Measurements from ENCODE around the gene SNU13. TPM values are rescaled to one million over a fixed set of nuclear protein-coding genes. Genes with fewer than 3 reads are reported as not detected.

The SNU13 gene
- total RNA-seq, 1 donor = 56.1 TPM

DNA sequence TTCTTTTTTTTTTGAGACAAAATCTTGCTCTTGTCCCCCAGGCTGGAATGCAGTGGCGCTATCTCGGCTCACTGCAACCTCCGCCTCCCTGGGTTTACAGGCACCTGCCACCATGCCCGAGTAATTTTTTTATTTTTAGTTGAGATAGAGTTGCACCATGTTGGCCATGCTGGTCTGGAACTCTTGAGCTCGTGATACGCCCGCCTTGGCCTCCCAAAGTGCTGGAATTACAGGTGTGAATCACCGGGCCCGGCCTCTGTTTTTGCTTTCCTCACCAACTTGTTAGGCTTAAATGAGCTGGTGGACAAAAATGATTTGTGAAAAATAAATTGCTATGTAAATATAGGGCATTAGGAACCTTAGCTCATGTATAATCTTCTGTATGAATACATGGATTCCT is 14.1 kb upstream of the SNU13 start:
- Histone ChIP-seq H3K4me3 (ENCODE audit: insufficient read depth, low read length) (no peak overlapping the region), H3K27me3 (ENCODE audit: insufficient read depth, low read length) (no peaks in the 10 kb centered on the region), H4K20me1 (ENCODE audit: insufficient read depth, low read length) (no peaks in the 10 kb centered on the region), H3K36me3 (ENCODE audit: insufficient read depth, low read length) (no peaks in the 10 kb centered on the region), H3K79me2 (ENCODE audit: insufficient read depth, low read length) (no peaks in the 10 kb centered on the region), H3K4me2 (ENCODE audit: insufficient read depth, low read length) (no peak overlapping the region), H3K9me3 (ENCODE audit: low read depth, low read length) (no peaks in the 10 kb centered on the region), H3K27ac (ENCODE audit: low read depth, low read length) (no peak overlapping the region), H2AFZ (ENCODE audit: low read length) (no peak overlapping the region), H3K4me1 (ENCODE audit: insufficient read depth, low read length) (peaks cover 6% of the 10 kb centered on the region)
- no peak for DNase-seq (ENCODE audit: insufficient read length, low spot score, missing footprints)
- TF ChIP-seq, protein P1, sequence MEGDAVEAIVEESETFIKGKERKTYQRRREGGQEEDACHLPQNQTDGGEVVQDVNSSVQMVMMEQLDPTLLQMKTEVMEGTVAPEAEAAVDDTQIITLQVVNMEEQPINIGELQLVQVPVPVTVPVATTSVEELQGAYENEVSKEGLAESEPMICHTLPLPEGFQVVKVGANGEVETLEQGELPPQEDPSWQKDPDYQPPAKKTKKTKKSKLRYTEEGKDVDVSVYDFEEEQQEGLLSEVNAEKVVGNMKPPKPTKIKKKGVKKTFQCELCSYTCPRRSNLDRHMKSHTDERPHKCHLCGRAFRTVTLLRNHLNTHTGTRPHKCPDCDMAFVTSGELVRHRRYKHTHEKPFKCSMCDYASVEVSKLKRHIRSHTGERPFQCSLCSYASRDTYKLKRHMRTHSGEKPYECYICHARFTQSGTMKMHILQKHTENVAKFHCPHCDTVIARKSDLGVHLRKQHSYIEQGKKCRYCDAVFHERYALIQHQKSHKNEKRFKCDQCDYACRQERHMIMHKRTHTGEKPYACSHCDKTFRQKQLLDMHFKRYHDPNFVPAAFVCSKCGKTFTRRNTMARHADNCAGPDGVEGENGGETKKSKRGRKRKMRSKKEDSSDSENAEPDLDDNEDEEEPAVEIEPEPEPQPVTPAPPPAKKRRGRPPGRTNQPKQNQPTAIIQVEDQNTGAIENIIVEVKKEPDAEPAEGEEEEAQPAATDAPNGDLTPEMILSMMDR (IDR thresholded peaks at IDR 0.05; ENCODE audit: extremely low read depth, low read depth, low read length) = no peak

DNA sequence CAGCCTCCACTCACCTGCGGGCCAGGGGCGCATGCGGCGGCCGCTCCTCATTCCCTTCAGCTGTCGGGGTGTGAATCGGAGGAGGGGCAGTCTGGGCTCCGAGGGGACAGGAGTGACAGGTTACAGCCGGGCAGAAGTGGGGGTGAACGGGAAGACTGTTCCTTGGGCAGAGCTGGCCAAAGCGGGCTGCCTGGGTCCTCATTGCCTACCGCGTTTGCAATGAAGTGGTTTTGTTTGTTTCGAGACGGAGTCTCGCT is 11.4 kb upstream of the SNU13 start:
- Histone ChIP-seq H3K27ac (ENCODE audit: low read depth, low read length) (no peak overlapping the region), H3K4me1 (ENCODE audit: insufficient read depth, low read length) (peaks cover 14% of the 10 kb centered on the region), H3K4me2 (ENCODE audit: insufficient read depth, low read length) (no peak overlapping the region), H3K4me3 (ENCODE audit: insufficient read depth, low read length) (no peak overlapping the region), H3K79me2 (ENCODE audit: insufficient read depth, low read length) (no peaks in the 10 kb centered on the region), H3K9me3 (ENCODE audit: low read depth, low read length) (no peaks in the 10 kb centered on the region), H2AFZ (ENCODE audit: low read length) (no peak overlapping the region), H4K20me1 (ENCODE audit: insufficient read depth, low read length) (no peaks in the 10 kb centered on the region), H3K36me3 (ENCODE audit: insufficient read depth, low read length) (no peaks in the 10 kb centered on the region), H3K27me3 (ENCODE audit: insufficient read depth, low read length) (no peaks in the 10 kb centered on the region)
- no peak for DNase-seq (ENCODE audit: insufficient read length, low spot score, missing footprints)
- TF ChIP-seq, protein P1 (IDR thresholded peaks at IDR 0.05; ENCODE audit: extremely low read depth, low read depth, low read length) = no peak

DNA sequence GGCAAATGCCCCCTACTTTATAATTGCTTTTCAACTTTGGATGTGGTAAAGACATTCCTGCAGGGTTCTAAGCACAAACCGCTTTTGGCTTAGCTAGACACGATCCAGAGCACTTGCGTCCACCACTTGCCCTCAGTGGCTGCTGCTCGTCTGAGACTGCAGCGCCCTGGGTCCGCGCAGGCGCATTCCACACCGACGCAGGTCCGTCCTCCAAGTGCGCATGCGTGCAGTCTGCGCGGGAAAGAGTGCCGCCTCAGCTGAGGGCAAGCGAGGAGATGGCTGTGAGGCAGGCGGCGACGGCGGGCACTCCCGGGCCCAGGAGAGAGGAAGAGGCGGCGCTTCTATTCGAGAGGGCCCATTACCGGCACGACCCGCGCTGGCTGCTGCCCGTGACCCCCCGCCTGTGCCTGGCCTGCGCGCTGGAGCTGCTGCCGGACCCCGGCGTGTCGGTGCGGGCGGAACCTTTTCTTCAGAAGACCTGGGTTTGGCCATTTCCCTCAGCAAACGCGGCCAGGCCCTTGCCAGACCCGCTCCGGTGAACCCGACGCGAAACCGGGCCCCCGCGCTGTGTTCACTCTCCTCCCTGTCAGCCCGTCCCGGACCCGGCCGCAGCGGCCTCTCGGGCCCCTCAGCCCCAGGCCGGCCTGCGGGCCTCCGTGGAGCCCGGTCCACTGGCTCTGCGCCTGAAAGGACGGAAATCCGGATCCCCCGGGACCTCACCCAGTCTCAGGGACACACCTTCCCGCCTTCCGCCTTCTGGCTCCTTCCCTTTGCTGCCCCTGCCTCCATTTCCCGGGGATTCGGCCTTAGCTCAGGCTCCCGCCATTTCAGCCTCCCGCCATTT is 10.8 kb upstream of the SNU13 start, which contains the start of gene MEI1:
MEI1 (plus strand) TSS at position 240 of the 844 bp plus-strand sequence; CDS start at position 276, 36 bp downstream.
- DNase-seq (ENCODE audit: insufficient read length, low spot score, missing footprints) = peak; percentile 98
- Histone ChIP-seq H4K20me1 (ENCODE audit: insufficient read depth, low read length) (no peaks in the 10 kb centered on the region), H3K9me3 (ENCODE audit: low read depth, low read length) (no peaks in the 10 kb centered on the region), H3K36me3 (ENCODE audit: insufficient read depth, low read length) (no peaks in the 10 kb centered on the region), H2AFZ (ENCODE audit: low read length) (peak within 1 kb of the TSS; percentile 61), H3K4me3 (ENCODE audit: insufficient read depth, low read length) (peak within 1 kb of the TSS; percentile 31), H3K4me2 (ENCODE audit: insufficient read depth, low read length) (peak within 1 kb of the TSS; percentile 76), H3K79me2 (ENCODE audit: insufficient read depth, low read length) (no peaks in the 10 kb centered on the region), H3K27me3 (ENCODE audit: insufficient read depth, low read length) (no peaks in the 10 kb centered on the region), H3K4me1 (ENCODE audit: insufficient read depth, low read length) (peaks cover 14% of the 10 kb centered on the region), H3K27ac (ENCODE audit: low read depth, low read length) (no peak within 1 kb of the TSS)
- TF ChIP-seq, protein P1 (IDR thresholded peaks at IDR 0.05; ENCODE audit: extremely low read depth, low read depth, low read length) = no peak

DNA sequence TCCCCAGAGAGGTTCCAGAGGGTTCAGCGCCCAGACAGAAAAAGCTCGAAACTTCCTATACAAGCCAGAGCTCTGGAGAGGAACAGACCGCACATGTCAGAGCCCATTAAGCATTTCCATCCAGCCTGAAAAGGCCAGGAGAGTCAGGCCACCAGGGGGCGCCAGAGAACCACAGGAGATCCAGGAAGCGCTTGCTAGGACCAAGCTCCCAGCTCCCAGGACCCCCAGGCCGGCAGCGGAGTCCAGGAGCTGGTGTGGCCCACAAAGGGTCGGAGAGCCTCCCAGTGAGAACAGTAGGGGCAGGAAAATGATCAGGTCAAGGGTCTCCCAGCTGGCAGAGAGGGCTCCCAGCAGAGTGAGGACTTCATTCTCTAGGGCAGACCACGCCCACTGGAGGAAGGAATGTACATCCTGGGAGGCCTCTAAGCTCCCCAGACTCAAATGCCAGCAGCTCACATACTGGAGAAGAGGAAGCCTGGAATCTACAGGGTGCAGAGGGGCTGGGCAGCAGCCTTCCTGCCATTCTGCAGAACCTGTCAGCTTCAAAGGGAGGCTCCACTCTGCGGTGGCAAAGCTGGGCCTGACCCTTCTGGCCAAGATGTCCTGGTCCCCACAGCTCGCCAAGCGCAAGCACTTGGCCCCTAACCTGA is 8.6 kb upstream of the SNU13 start:
- peak; percentile 97 for DNase-seq (ENCODE audit: insufficient read length, low spot score, missing footprints)
- TF ChIP-seq, protein P1 (IDR thresholded peaks at IDR 0.05; ENCODE audit: extremely low read depth, low read depth, low read length) = peak; percentile 98
- Histone ChIP-seq H3K4me1 (ENCODE audit: insufficient read depth, low read length) (peaks cover 14% of the 10 kb centered on the region), H3K36me3 (ENCODE audit: insufficient read depth, low read length) (peaks cover 6% of the 10 kb centered on the region), H3K4me2 (ENCODE audit: insufficient read depth, low read length) (peak overlapping the region; percentile 83), H3K9me3 (ENCODE audit: low read depth, low read length) (no peaks in the 10 kb centered on the region), H3K27me3 (ENCODE audit: insufficient read depth, low read length) (no peaks in the 10 kb centered on the region), H3K27ac (ENCODE audit: low read depth, low read length) (no peak overlapping the region), H3K79me2 (ENCODE audit: insufficient read depth, low read length) (no peaks in the 10 kb centered on the region), H4K20me1 (ENCODE audit: insufficient read depth, low read length) (no peaks in the 10 kb centered on the region), H2AFZ (ENCODE audit: low read length) (peak overlapping the region; percentile 93), H3K4me3 (ENCODE audit: insufficient read depth, low read length) (peak overlapping the region; percentile 65)
